Ishikawa (cell line): ENCODE data around the gene VPS39.

ENCODE experiments used
- CEBPB ChIP-seq: IDR thresholded peaks from 2 replicates; pipeline ENCODE4 v1.6.1; 2012
- CREB1 ChIP-seq: IDR thresholded peaks from 2 replicates; pipeline ENCODE4 v1.6.1; 2012; ENCODE audit warnings: low read depth
- EGR1 ChIP-seq: IDR thresholded peaks from 2 replicates; pipeline ENCODE4 v1.6.1; 2012
- EP300 ChIP-seq: IDR thresholded peaks from 2 replicates; pipeline ENCODE4 v1.6.1; 2012; ENCODE audit warnings: borderline replicate concordance
- FOXM1 ChIP-seq: IDR thresholded peaks from 2 replicates; pipeline ENCODE4 v1.6.1; 2012; ENCODE audit warnings: low read depth, borderline replicate concordance
- RAD21 ChIP-seq: IDR thresholded peaks from 2 replicates; pipeline ENCODE4 v1.6.1; 2012; ENCODE audit warnings: low read depth
- REST ChIP-seq: IDR thresholded peaks from 2 replicates; pipeline ENCODE4 v1.6.1; 2012; ENCODE audit warnings: low read depth, mild to moderate bottlenecking
- TAF1 ChIP-seq: IDR thresholded peaks from 2 replicates; pipeline ENCODE4 v1.6.1; 2012; ENCODE audit warnings: low read depth, mild to moderate bottlenecking
- TCF12 ChIP-seq: IDR thresholded peaks from 2 replicates; pipeline ENCODE4 v1.6.1; 2012; ENCODE audit warnings: low read depth
- YY1 ChIP-seq: IDR thresholded peaks from 2 replicates; pipeline ENCODE4 v1.6.1; 2012; ENCODE audit warnings: low read depth
- ZBTB7A ChIP-seq: IDR thresholded peaks from 2 replicates; pipeline ENCODE4 v1.6.1; 2012; ENCODE audit warnings: low read depth
- TF ChIP-seq, protein P1 (sequence below): IDR thresholded peaks from 2 replicates; pipeline ENCODE4 v1.6.1; 2012

- TF ChIP-seq RAD21, result no peak
- TF ChIP-seq TAF1, result no peak
- no peak for TF ChIP-seq TCF12
- no peak for TF ChIP-seq EP300
- TF ChIP-seq, protein P1, sequence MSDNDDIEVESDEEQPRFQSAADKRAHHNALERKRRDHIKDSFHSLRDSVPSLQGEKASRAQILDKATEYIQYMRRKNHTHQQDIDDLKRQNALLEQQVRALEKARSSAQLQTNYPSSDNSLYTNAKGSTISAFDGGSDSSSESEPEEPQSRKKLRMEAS, result peak; percentile 39; the same call in 1 of the 2 replicates
- no peak for TF ChIP-seq REST
- TF ChIP-seq FOXM1, result no peak
- no peak for TF ChIP-seq ZBTB7A
- TF ChIP-seq CREB1, result no peak
- TF ChIP-seq YY1, result no peak
- no peak for TF ChIP-seq EGR1
- no peak for TF ChIP-seq CEBPB
These were observed 53.7 kb downstream of the VPS39 start for GRCh38 chr15:42154212-42154941.
